ENCODE results near the gene METTL27. TPM values are rescaled to one million over a fixed set of nuclear protein-coding genes. Genes with fewer than 3 reads are reported as not detected.
A peak's percentile ranks its signal among the peaks of the same experiment; 100 is the strongest.

The METTL27 gene
- total and polyA plus RNA-seq, 9 of the 15 experiments (the other 6 are each of a cell fraction or from before 2014, with no cell fraction given), result 0.08 to 0.82 (median 0.33) TPM; not detected in 4

GRCh38 chr7:73885975-73886798, 43.9 kb upstream of the METTL27 start (continued):
- peak; percentile 81; the same call in 1 of the 2 replicates for TF ChIP-seq ATF6 (CRISPR knock-in tag; IDR thresholded peaks at IDR 0.05)
- TF ChIP-seq ZNF707 (CRISPR knock-in tag; conservative IDR thresholded peaks at IDR 0.05), result peak; percentile 73
- TF ChIP-seq ZNF165 (CRISPR knock-in tag; IDR thresholded peaks at IDR 0.05; ENCODE audit: borderline replicate concordance), result no peak
- peak; percentile 90 for TF ChIP-seq FOSL1 (tag; conservative IDR thresholded peaks at IDR 0.05)
- TF ChIP-seq JUN (IDR thresholded peaks at IDR 0.05; ENCODE audit: borderline replicate concordance, low read depth, low read length), result peak; percentile 76; the same call in 1 of the 2 replicates
- TF ChIP-seq JUN (CRISPR knock-in tag; IDR thresholded peaks at IDR 0.05; ENCODE audit: borderline replicate concordance), result no peak
- TF ChIP-seq ZFP36 (IDR thresholded peaks at IDR 0.05; ENCODE audit: low read depth, low read length, partially characterized antibody), result no peak
- TF ChIP-seq, protein P1, sequence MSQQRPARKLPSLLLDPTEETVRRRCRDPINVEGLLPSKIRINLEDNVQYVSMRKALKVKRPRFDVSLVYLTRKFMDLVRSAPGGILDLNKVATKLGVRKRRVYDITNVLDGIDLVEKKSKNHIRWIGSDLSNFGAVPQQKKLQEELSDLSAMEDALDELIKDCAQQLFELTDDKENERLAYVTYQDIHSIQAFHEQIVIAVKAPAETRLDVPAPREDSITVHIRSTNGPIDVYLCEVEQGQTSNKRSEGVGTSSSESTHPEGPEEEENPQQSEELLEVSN (IDR thresholded peaks at IDR 0.05; ENCODE audit: borderline replicate concordance in 1 of 2, extremely low read depth in 1 of 2, insufficient read depth in 1 of 2, insufficient read length in 1 of 2, low read depth in 1 of 2, low read length in 1 of 2, poor library complexity in 1 of 2, severe bottlenecking in 1 of 2), result no peak
- no peak for TF ChIP-seq MGA (IDR thresholded peaks at IDR 0.05)
- TF ChIP-seq ZNF644 (tag; IDR thresholded peaks at IDR 0.05; ENCODE audit: low read depth), result peak; percentile 97
- TF ChIP-seq ZNF551 (CRISPR knock-in tag; IDR thresholded peaks at IDR 0.05), result no peak
